Neuronal stem cell (in vitro differentiated cells): Measurements from ENCODE around the gene PLAGL2. TPM values are rescaled to one million over a fixed set of nuclear protein-coding genes. Genes with fewer than 3 reads are reported as not detected.

Experiments used
- DNase-seq: peaks from one replicate; pipeline ENCODE4 v3.0.0-alpha.2; 2013; ENCODE audit warnings: low spot score
- H2AFZ ChIP-seq: one replicate; pipeline ENCODE4 v1.6.1; 2013; ENCODE audit warnings: mild to moderate bottlenecking, low read length, inconsistent platforms
- H2AK5ac ChIP-seq: 2 replicates; pipeline ENCODE4 v1.6.1; 2013; ENCODE audit warnings: low read depth, mild to moderate bottlenecking, inconsistent platforms, low read length, moderate library complexity, mixed read lengths
- H2BK120ac ChIP-seq: 2 replicates; pipeline ENCODE4 v1.6.1; 2013; ENCODE audit warnings: low read depth, mild to moderate bottlenecking, inconsistent platforms, low read length, moderate library complexity, mixed read lengths
- H2BK12ac ChIP-seq: one replicate; pipeline ENCODE4 v1.6.1; 2013; ENCODE audit warnings: low read length, inconsistent platforms
- H2BK15ac ChIP-seq: 2 replicates; pipeline ENCODE4 v1.6.1; 2013; ENCODE audit warnings: mild to moderate bottlenecking, low read length, inconsistent platforms, mixed read lengths
- H2BK5ac ChIP-seq: one replicate; pipeline ENCODE4 v1.6.1; 2013; ENCODE audit warnings: inconsistent platforms, mild to moderate bottlenecking, low read length, moderate library complexity
- H3K14ac ChIP-seq: one replicate; pipeline ENCODE4 v1.6.1; 2013; ENCODE audit warnings: low read length, inconsistent platforms
- H3K18ac ChIP-seq: 2 replicates; pipeline ENCODE4 v1.6.1; 2013; ENCODE audit warnings: low read length, inconsistent platforms
- H3K23ac ChIP-seq: 2 replicates; pipeline ENCODE4 v1.6.1; 2013; ENCODE audit warnings: low read depth, mild to moderate bottlenecking, mixed read lengths, low read length, inconsistent platforms; ENCODE audit not compliant: poor library complexity
- H3K27ac ChIP-seq: replicated peaks from 3 replicates; pipeline ENCODE4 v1.5.1; 2013; ENCODE audit warnings: low read length, inconsistent platforms
- H3K27me3 ChIP-seq, 3 experiments: 2 replicates each; pipeline ENCODE4 v1.6.1; 2013; ENCODE audit warnings: low read length in 3 of 3, mild to moderate bottlenecking in 2 of 3, inconsistent platforms in 1 of 3, low read depth in 1 of 3, mixed read lengths in 1 of 3, moderate library complexity in 1 of 3; ENCODE audit not compliant: control insufficient read depth in 3 of 3, insufficient read depth in 3 of 3
- H3K36me3 ChIP-seq, 2 donors: replicated peaks in 1 of 2; 2 replicates each; pipeline ENCODE4 v1.6.1; 2013; ENCODE audit warnings: low read length in 2 of 2; ENCODE audit not compliant: control insufficient read depth in 2 of 2, insufficient read depth in 2 of 2
- H3K4ac ChIP-seq: 2 replicates; pipeline ENCODE4 v1.6.1; 2013; ENCODE audit warnings: inconsistent platforms, mild to moderate bottlenecking, low read length, moderate library complexity
- H3K4me1 ChIP-seq, 2 donors: 1 replicate in 1 of 2; 2 replicates in 1 of 2; pipeline ENCODE4 v1.6.1; 2013; ENCODE audit warnings: low read length in 2 of 2, low read depth in 1 of 2; ENCODE audit not compliant: control insufficient read depth in 2 of 2, insufficient read depth in 1 of 2
- H3K4me2 ChIP-seq: one replicate; pipeline ENCODE4 v1.6.1; 2013; ENCODE audit warnings: mild to moderate bottlenecking, low read length, inconsistent platforms; ENCODE audit not compliant: insufficient read depth, poor library complexity, severe bottlenecking
- H3K4me3 ChIP-seq, 2 donors: 2 replicates each; pipeline ENCODE4 v1.5.1; 2013; ENCODE audit warnings: low read length in 2 of 2, mild to moderate bottlenecking in 2 of 2, inconsistent platforms in 1 of 2, moderate library complexity in 1 of 2
- H3K79me1 ChIP-seq: one replicate; pipeline ENCODE4 v1.6.1; 2013; ENCODE audit warnings: low read depth, mild to moderate bottlenecking, inconsistent platforms, low read length, moderate library complexity
- H3K9ac ChIP-seq: one replicate; pipeline ENCODE4 v1.6.1; 2013; ENCODE audit warnings: mild to moderate bottlenecking, low read depth, low read length, inconsistent platforms; ENCODE audit not compliant: poor library complexity
- H3K9me3 ChIP-seq, 2 donors: replicated peaks in 1 of 2; 2 replicates each; pipeline versions ENCODE3 to v1.6.1; 2013; ENCODE audit warnings: low read length in 2 of 2, mild to moderate bottlenecking in 2 of 2, inconsistent platforms in 1 of 2, low read depth in 1 of 2, mixed read lengths in 1 of 2, moderate library complexity in 1 of 2; ENCODE audit not compliant: control insufficient read depth in 2 of 2, insufficient read depth in 1 of 2
- H4K8ac ChIP-seq: one replicate; pipeline ENCODE4 v1.6.1; 2013; ENCODE audit warnings: low read depth, mild to moderate bottlenecking, inconsistent platforms, low read length, moderate library complexity
- H4K91ac ChIP-seq: one replicate; pipeline ENCODE4 v1.6.1; 2013; ENCODE audit warnings: low read length, low read depth, mild to moderate bottlenecking, inconsistent platforms; ENCODE audit not compliant: poor library complexity
- WGBS, 2 donors: extraction: QIAGEN DNeasy Blood & Tissue Kit; methylation state at CpG; one replicate each; pipeline ENCODE4 v1.1.7; 2013; ENCODE audit warnings: missing lambda C conversion rate in 2 of 2, mixed read lengths in 1 of 2; ENCODE audit not compliant: insufficient read length in 2 of 2, insufficient replicate concordance in 1 of 2; ENCODE audit errors: extremely low coverage in 2 of 2; 5-methylcytosine and 5-hydroxymethylcytosine counted together
- polyA plus RNA-seq, 2 experiments: library from polyadenylated mRNA; stranded (reverse); fragments of 200-250 nt; gene quantifications; one replicate each; pipeline ENCODE4 v1.2.3, GENCODE V29; 2013

PLAGL2 gene
- polyA plus RNA-seq (2013, experiment 1 of 2) = 35.6 TPM
- polyA plus RNA-seq (2013, experiment 2 of 2) = 34.8 TPM

- H3K27me3 ChIP-seq = no peaks in the 10 kb centered on the region
- H3K4me1 ChIP-seq = peaks cover 11 to 22% of the 10 kb centered on the region in 2 donors
- H2BK120ac ChIP-seq = no peak within 1 kb of the TSS
- H3K18ac ChIP-seq = peak within 1 kb of the TSS; percentile 96
- H4K8ac ChIP-seq = no peak within 1 kb of the TSS
- WGBS, 2 donors = no CpG with 5 or more reads among the region's 74 CpGs
- peak within 1 kb of the TSS; percentile 97 to 99 for H3K4me3 ChIP-seq
- H3K9me3 ChIP-seq = no peaks in the 10 kb centered on the region
- H3K4ac ChIP-seq = peak within 1 kb of the TSS; percentile 72
- DNase-seq = peak; percentile 84
- H3K9ac ChIP-seq = peak within 1 kb of the TSS; percentile 95
- H2BK12ac ChIP-seq = no peak within 1 kb of the TSS
- H2AFZ ChIP-seq = peak within 1 kb of the TSS; percentile 99
- H3K36me3 ChIP-seq = peaks cover 16 to 63% of the 10 kb centered on the region in 2 donors
- H3K4me2 ChIP-seq = peak within 1 kb of the TSS; percentile 95
- H2BK15ac ChIP-seq = no peak within 1 kb of the TSS
- peaks cover 7% of the 10 kb centered on the region for H3K79me1 ChIP-seq
- peak within 1 kb of the TSS; percentile 51 for H3K27ac ChIP-seq
- H2AK5ac ChIP-seq = peak within 1 kb of the TSS; percentile 70
- no peak within 1 kb of the TSS for H4K91ac ChIP-seq
- peak within 1 kb of the TSS; percentile 48 for H3K23ac ChIP-seq
- H3K14ac ChIP-seq = peak within 1 kb of the TSS; percentile 10
- H2BK5ac ChIP-seq = peak within 1 kb of the TSS; percentile 77
Measured at GRCh38 chr20:32207626-32208498, at the start of gene PLAGL2, which contains the start of gene POFUT1. TSS of gene PLAGL2 (minus strand) at chr20:32207743. CDS start at chr20:32202178, 5,565 bp downstream. TSS of gene POFUT1 (plus strand) at chr20:32207880. CDS start at chr20:32207942, 62 bp downstream.

- DNase-seq = no peak
- Histone ChIP-seq H3K4me2 (no peak overlapping the region), H3K9me3 (no peaks in the 10 kb centered on the region), H4K91ac (no peak overlapping the region), H4K8ac (no peak overlapping the region), H3K36me3 (no peaks in the 10 kb centered on the region), H2AK5ac (no peak overlapping the region), H2BK12ac (no peak overlapping the region), H2BK120ac (no peak overlapping the region), H3K18ac (no peak overlapping the region), H2AFZ (no peak overlapping the region), H3K27ac (no peak overlapping the region), H3K14ac (no peak overlapping the region), H3K4me3 (no peak overlapping the region), H3K4me1 (no peaks in the 10 kb centered on the region), H2BK15ac (no peak overlapping the region), H3K23ac (no peak overlapping the region), H3K9ac (no peak overlapping the region), H2BK5ac (no peak overlapping the region), H3K79me1 (no peaks in the 10 kb centered on the region), H3K4ac (no peak overlapping the region), H3K27me3 (no peaks in the 10 kb centered on the region)
- no CpG with 5 or more reads among the region's 6 CpGs for WGBS, 2 donors
Measured at GRCh38 chr20:32252189-32252588, 44.6 kb upstream of the PLAGL2 start.

GRCh38 chr20:32251470-32251869 lies 43.9 kb upstream of the PLAGL2 start:
- Histone ChIP-seq H3K9me3 (no peaks in the 10 kb centered on the region), H3K18ac (peak overlapping the region; percentile 19)
- WGBS, 2 donors = no CpG with 5 or more reads among the region's 3 CpGs

GRCh38 chr20:32249030-32249738 lies 41.6 kb upstream of the PLAGL2 start:
- Histone ChIP-seq H2BK5ac (no peak overlapping the region), H3K14ac (no peak overlapping the region), H2BK120ac (no peak overlapping the region), H4K8ac (no peak overlapping the region), H3K9ac (no peak overlapping the region), H3K23ac (no peak overlapping the region), H3K9me3 (no peaks in the 10 kb centered on the region), H3K4ac (no peak overlapping the region), H3K79me1 (no peaks in the 10 kb centered on the region), H3K36me3 (no peaks in the 10 kb centered on the region), H2BK12ac (no peak overlapping the region), H2BK15ac (no peak overlapping the region), H3K27ac (no peak overlapping the region), H3K4me2 (no peak overlapping the region), H2AK5ac (no peak overlapping the region), H3K4me3 (no peak overlapping the region), H3K18ac (no peak overlapping the region), H3K27me3 (no peaks in the 10 kb centered on the region), H4K91ac (no peak overlapping the region), H3K4me1 (no peaks in the 10 kb centered on the region), H2AFZ (no peak overlapping the region)
- no peak for DNase-seq
- WGBS, 2 donors = no CpG with 5 or more reads among the region's 9 CpGs

More at GRCh38 chr20:32251470-32251869, 43.9 kb upstream of the PLAGL2 start:
- Histone ChIP-seq H3K4ac (no peak overlapping the region), H3K4me1 (no peaks in the 10 kb centered on the region), H3K9ac (no peak overlapping the region), H2BK120ac (no peak overlapping the region), H3K23ac (no peak overlapping the region), H3K36me3 (no peaks in the 10 kb centered on the region), H4K8ac (no peak overlapping the region), H4K91ac (no peak overlapping the region), H2BK15ac (no peak overlapping the region), H2BK12ac (no peak overlapping the region), H3K4me2 (no peak overlapping the region), H3K27me3 (no peaks in the 10 kb centered on the region), H3K79me1 (no peaks in the 10 kb centered on the region), H3K27ac (no peak overlapping the region), H3K14ac (no peak overlapping the region), H2AFZ (no peak overlapping the region), H2BK5ac (no peak overlapping the region), H2AK5ac (no peak overlapping the region), H3K4me3 (no peak overlapping the region)
- DNase-seq = no peak
